Activated naive CD8-positive, alpha-beta T cell treated with anti-CD3 and anti-CD28 coated beads for 36 hours (primary cell): Measurements from ENCODE around the gene SOBP. TPM values are rescaled to one million over a fixed set of nuclear protein-coding genes. Genes with fewer than 3 reads are reported as not detected.

Experiments used
- DNase-seq: peaks from one replicate; pipeline ENCODE4 v3.0.0; 2021
- H3K27ac Mint-ChIP-seq: one replicate; pipeline ENCODE4 v1.8.0; 2022; ENCODE audit warnings: mild to moderate bottlenecking, moderate library complexity, mixed read lengths
- H3K27me3 Mint-ChIP-seq: one replicate; pipeline ENCODE4 v1.8.0; 2022; ENCODE audit warnings: mild to moderate bottlenecking, mixed read lengths
- H3K36me3 Mint-ChIP-seq: one replicate; pipeline ENCODE4 v1.8.0; 2021; ENCODE audit warnings: mild to moderate bottlenecking, mixed read lengths
- H3K4me1 Mint-ChIP-seq: one replicate; pipeline ENCODE4 v1.8.0; 2021; ENCODE audit warnings: mixed read lengths
- H3K4me3 Mint-ChIP-seq: one replicate; pipeline ENCODE4 v1.8.0; 2022; ENCODE audit warnings: mild to moderate bottlenecking, moderate library complexity, mixed read lengths
- H3K9me3 Mint-ChIP-seq: one replicate; pipeline ENCODE4 v1.8.0; 2022; ENCODE audit warnings: mixed read lengths
- total RNA-seq, 2 experiments: library from RNA; stranded (reverse); gene quantifications; one replicate each; pipeline ENCODE4 v1.2.3, GENCODE V29; 2021

SOBP gene
- total RNA-seq, 2 experiments from 2014 or later: 0.70 to 2.1 TPM

GRCh38 chr6:107532706-107533105, 42.8 kb downstream of the SOBP start:
- Mint-ChIP-seq H3K9me3 (no peaks in the 10 kb centered on the region), H3K4me1 (no peaks in the 10 kb centered on the region), H3K27ac (no peak overlapping the region), H3K27me3 (no peaks in the 10 kb centered on the region), H3K36me3 (no peaks in the 10 kb centered on the region), H3K4me3 (no peak overlapping the region)
- DNase-seq: no peak

DNA sequence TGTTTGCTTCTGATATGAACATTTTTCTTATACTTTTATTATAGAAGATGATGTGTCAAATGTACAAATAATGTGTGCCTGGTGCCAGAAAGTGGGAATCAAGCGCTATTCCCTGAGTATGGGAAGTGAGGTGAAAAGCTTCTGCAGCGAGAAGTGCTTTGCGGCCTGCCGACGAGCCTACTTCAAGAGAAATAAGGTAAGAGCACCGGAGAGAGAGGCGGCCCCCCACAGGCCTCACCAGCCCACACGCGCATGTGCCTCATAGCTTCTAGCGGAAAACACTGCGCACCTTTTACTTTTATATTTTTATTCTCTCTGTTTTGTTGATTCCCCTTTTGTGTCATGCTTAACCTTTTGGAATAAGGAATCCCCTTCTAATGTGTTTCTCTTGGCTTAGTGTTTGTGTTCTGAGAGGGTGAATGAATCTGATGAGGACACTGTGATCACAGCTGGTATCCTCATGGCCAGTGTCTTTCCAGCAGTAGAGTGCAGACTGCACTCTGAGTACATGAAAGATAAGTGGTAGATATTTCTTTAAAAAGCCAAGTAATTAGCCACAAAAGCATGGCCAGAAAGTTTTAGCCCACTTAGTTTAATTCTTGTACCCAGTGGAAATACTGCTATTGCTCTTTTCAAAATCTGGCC, 43.6 kb downstream of the SOBP start:
- H3K27ac Mint-ChIP-seq: no peak overlapping the region

DNA sequence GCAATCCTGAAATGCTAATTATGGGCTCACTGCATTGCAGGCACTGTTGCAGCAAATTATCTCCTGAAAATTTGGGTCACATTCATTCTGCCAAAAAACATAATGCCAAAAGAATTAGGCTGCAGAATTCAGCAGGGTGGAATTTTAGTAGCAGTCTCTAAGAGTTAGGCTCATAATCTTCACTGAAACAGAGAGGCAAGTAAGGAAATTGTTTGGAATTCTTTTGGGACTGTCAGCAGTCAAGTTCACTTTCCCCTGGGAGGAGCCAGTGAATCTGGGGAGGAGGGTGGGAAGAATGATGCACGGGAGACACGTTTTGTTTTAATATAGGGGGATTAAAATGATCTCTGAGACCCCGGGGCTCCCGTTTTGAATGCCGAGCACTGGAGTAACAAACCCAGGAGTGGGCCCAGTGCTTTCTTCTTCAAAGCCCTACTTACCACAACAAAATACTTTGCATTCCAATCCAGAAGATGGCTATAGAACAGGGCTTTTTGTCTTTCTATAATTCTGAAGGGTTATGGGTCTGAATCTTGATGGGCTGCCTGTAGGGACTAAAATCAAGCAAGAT, 44.7 kb downstream of the SOBP start:
- H3K4me3 Mint-ChIP-seq: no peak overlapping the region

More for the DNA sequence above, 43.6 kb downstream of the SOBP start:
- Mint-ChIP-seq H3K27me3 (no peaks in the 10 kb centered on the region), H3K4me3 (no peak overlapping the region), H3K9me3 (no peaks in the 10 kb centered on the region), H3K4me1 (no peaks in the 10 kb centered on the region), H3K36me3 (no peaks in the 10 kb centered on the region)
- no peak for DNase-seq

DNA sequence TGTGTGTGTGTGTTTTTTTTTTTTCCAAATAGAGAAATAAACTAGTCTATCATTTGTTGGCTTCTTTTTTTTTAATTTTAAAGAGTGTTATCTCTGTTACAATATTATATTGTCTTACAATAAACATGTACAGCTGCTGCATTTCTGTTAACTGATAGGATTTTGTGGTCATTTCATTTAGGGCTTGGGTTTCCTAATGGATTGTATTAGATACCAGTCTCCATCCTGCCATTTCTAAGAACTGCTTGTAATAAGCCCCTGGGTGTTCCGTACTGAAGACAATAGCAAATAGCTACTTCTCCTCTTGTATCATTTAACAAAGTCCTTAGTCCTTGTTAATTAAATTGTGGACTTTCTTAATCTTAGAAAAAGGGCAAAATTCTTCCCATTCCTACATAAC, 45.7 kb downstream of the SOBP start:
- H3K27me3 Mint-ChIP-seq: peaks cover 7% of the 10 kb centered on the region
- H3K36me3 Mint-ChIP-seq: no peaks in the 10 kb centered on the region
- no peaks in the 10 kb centered on the region for H3K9me3 Mint-ChIP-seq
- no peak overlapping the region for H3K27ac Mint-ChIP-seq
- DNase-seq: no peak
- no peaks in the 10 kb centered on the region for H3K4me1 Mint-ChIP-seq
- no peak overlapping the region for H3K4me3 Mint-ChIP-seq

More for the DNA sequence above, 44.7 kb downstream of the SOBP start:
- H3K4me1 Mint-ChIP-seq: no peaks in the 10 kb centered on the region
- no peaks in the 10 kb centered on the region for H3K9me3 Mint-ChIP-seq
- H3K27me3 Mint-ChIP-seq: peaks cover 4% of the 10 kb centered on the region
- DNase-seq: no peak
- no peak overlapping the region for H3K27ac Mint-ChIP-seq
- no peaks in the 10 kb centered on the region for H3K36me3 Mint-ChIP-seq

- Mint-ChIP-seq H3K27ac (no peak overlapping the region), H3K9me3 (no peaks in the 10 kb centered on the region)
These were observed 46.5 kb downstream of the SOBP start for GRCh38 chr6:107536180-107536961.

DNA sequence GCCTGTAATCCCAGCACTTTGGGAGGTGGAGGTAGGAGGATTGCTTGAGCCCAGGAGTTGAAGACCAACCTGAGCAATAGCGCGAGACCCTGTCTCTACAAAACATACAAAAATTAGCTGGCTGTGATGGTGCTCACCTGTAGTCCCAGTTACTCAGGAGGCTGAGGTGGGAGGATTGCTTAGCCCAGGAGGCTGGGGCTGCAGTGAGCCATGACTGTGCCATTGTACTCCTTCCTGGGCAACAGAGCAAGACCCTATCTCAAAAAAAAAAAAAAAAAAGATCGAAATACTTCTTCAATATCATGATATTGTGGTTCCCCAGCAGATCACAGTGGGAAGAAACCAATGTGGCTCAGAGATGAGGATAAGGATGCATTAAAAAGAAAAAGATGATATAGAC, 47.6 kb downstream of the SOBP start:
- Mint-ChIP-seq H3K4me1 (no peaks in the 10 kb centered on the region), H3K4me3 (no peak overlapping the region), H3K36me3 (no peaks in the 10 kb centered on the region), H3K27ac (no peak overlapping the region), H3K9me3 (no peaks in the 10 kb centered on the region), H3K27me3 (peaks cover 7% of the 10 kb centered on the region)
- DNase-seq: no peak

More at GRCh38 chr6:107536180-107536961, 46.5 kb downstream of the SOBP start:
- no peaks in the 10 kb centered on the region for H3K36me3 Mint-ChIP-seq
- DNase-seq: no peak
- peaks cover 7% of the 10 kb centered on the region for H3K27me3 Mint-ChIP-seq
- H3K4me1 Mint-ChIP-seq: no peaks in the 10 kb centered on the region
- no peak overlapping the region for H3K4me3 Mint-ChIP-seq

- Mint-ChIP-seq H3K36me3 (no peaks in the 10 kb centered on the region), H3K4me3 (no peak overlapping the region), H3K27me3 (peaks cover 7% of the 10 kb centered on the region), H3K9me3 (no peaks in the 10 kb centered on the region), H3K4me1 (no peaks in the 10 kb centered on the region), H3K27ac (no peak overlapping the region)
- DNase-seq: no peak
These were observed 49.0 kb downstream of the SOBP start for GRCh38 chr6:107538856-107539387.

GRCh38 chr6:107539409-107539808, 49.5 kb downstream of the SOBP start:
- H3K36me3 Mint-ChIP-seq: no peaks in the 10 kb centered on the region
- no peak for DNase-seq
- H3K4me3 Mint-ChIP-seq: no peak overlapping the region
- no peaks in the 10 kb centered on the region for H3K9me3 Mint-ChIP-seq
- H3K27me3 Mint-ChIP-seq: peaks cover 7% of the 10 kb centered on the region
- H3K27ac Mint-ChIP-seq: no peak overlapping the region
- H3K4me1 Mint-ChIP-seq: no peaks in the 10 kb centered on the region

- Mint-ChIP-seq H3K27me3 (peaks cover 7% of the 10 kb centered on the region), H3K27ac (no peak overlapping the region), H3K36me3 (no peaks in the 10 kb centered on the region), H3K9me3 (no peaks in the 10 kb centered on the region), H3K4me1 (no peaks in the 10 kb centered on the region), H3K4me3 (no peak overlapping the region)
- no peak for DNase-seq
These were observed 50.0 kb downstream of the SOBP start for GRCh38 chr6:107539849-107540464.

DNA sequence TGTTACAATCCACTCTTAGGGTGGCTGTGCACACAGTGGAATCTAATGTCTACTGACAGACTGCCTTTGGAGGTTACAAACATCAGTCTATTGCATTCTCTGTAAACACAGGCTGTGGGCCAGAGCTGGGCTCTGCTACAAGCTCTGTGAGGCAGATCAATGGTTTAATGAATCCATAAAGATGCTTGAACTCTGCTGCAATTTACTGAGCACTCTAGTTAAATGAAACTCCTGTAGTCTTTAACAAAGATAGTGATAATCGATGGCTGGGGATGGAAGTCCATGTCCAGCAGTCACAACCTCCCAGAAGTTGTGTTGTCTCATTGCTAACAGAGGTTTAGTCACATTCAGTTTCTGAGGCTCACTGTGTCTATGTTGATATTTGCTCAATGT, 50.5 kb downstream of the SOBP start:
- Mint-ChIP-seq H3K4me1 (no peaks in the 10 kb centered on the region), H3K4me3 (no peak overlapping the region), H3K9me3 (no peaks in the 10 kb centered on the region), H3K36me3 (no peaks in the 10 kb centered on the region), H3K27ac (no peak overlapping the region), H3K27me3 (peaks cover 7% of the 10 kb centered on the region)
- no peak for DNase-seq

- H3K36me3 Mint-ChIP-seq: no peaks in the 10 kb centered on the region
- no peak for DNase-seq
- H3K27me3 Mint-ChIP-seq: peaks cover 7% of the 10 kb centered on the region
- no peak overlapping the region for H3K4me3 Mint-ChIP-seq
- H3K9me3 Mint-ChIP-seq: no peaks in the 10 kb centered on the region
- H3K4me1 Mint-ChIP-seq: no peaks in the 10 kb centered on the region
- no peak overlapping the region for H3K27ac Mint-ChIP-seq
These were observed 52.3 kb downstream of the SOBP start for GRCh38 chr6:107542192-107542668.

GRCh38 chr6:107543088-107543487, 53.2 kb downstream of the SOBP start:
- Mint-ChIP-seq H3K9me3 (no peaks in the 10 kb centered on the region), H3K4me3 (no peak overlapping the region), H3K36me3 (no peaks in the 10 kb centered on the region), H3K4me1 (no peaks in the 10 kb centered on the region), H3K27ac (no peak overlapping the region), H3K27me3 (peaks cover 7% of the 10 kb centered on the region)
- no peak for DNase-seq

GRCh38 chr6:107543567-107543966, 53.6 kb downstream of the SOBP start:
- H3K9me3 Mint-ChIP-seq: no peaks in the 10 kb centered on the region
- no peak for DNase-seq
- H3K27me3 Mint-ChIP-seq: peaks cover 7% of the 10 kb centered on the region
- no peaks in the 10 kb centered on the region for H3K4me1 Mint-ChIP-seq
- no peaks in the 10 kb centered on the region for H3K36me3 Mint-ChIP-seq
- H3K4me3 Mint-ChIP-seq: no peak overlapping the region
- no peak overlapping the region for H3K27ac Mint-ChIP-seq

- H3K27me3 Mint-ChIP-seq: no peaks in the 10 kb centered on the region
- no peak overlapping the region for H3K4me3 Mint-ChIP-seq
- no peak overlapping the region for H3K27ac Mint-ChIP-seq
- no peaks in the 10 kb centered on the region for H3K36me3 Mint-ChIP-seq
- no peaks in the 10 kb centered on the region for H3K4me1 Mint-ChIP-seq
- DNase-seq: no peak
- no peaks in the 10 kb centered on the region for H3K9me3 Mint-ChIP-seq
These were observed 55.8 kb downstream of the SOBP start for GRCh38 chr6:107545763-107546162.
